Panc1 (cell line): ENCODE data around the gene NKX1-2.

Source experiments
- POLR2AphosphoS5 ChIP-seq: IDR thresholded peaks from 2 replicates; pipeline ENCODE4 v1.6.1; 2012; ENCODE audit warnings: mild to moderate bottlenecking, low read depth, low read length, moderate library complexity
- SIN3A ChIP-seq: IDR thresholded peaks from 2 replicates; pipeline ENCODE4 v1.6.1; 2012; ENCODE audit warnings: low read depth, mild to moderate bottlenecking, low read length, moderate library complexity, borderline replicate concordance; ENCODE audit not compliant: insufficient read depth
- TF ChIP-seq, protein P1 (sequence below): fragments of 450-650 bp; IDR thresholded peaks from 2 replicates; pipeline ENCODE4 v1.5.1; 2017; ENCODE audit warnings: mild to moderate bottlenecking
- TF ChIP-seq, protein P2 (sequence below), 2 experiments: IDR thresholded peaks; 2 replicates each; pipeline ENCODE4 v1.6.1; 2011 to 2012; ENCODE audit warnings: low read depth in 2 of 2, control low read depth in 1 of 2, low read length in 1 of 2, mild to moderate bottlenecking in 1 of 2, moderate library complexity in 1 of 2; ENCODE audit not compliant: insufficient read depth in 1 of 2

DNA sequence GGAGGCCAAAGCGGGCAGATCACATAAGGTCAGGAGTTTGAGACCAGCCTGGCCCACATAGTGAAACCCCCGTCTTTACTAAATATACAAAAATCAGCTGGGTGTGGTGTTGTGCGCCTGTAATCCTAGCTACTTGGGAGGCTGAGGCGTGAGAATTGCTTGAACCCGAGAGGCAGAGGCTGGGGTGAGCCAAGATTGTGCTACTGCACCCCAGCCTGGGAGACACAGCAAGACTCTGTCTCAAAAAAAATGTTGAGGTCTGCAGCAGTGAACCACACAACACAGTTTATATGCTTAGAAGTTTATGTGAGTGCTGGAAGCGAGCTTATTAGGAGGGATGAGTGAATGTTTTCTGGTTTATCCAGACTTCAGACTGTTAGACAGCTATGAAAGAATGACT is 22.2 kb upstream of the NKX1-2 start:
- TF ChIP-seq, protein P1, sequence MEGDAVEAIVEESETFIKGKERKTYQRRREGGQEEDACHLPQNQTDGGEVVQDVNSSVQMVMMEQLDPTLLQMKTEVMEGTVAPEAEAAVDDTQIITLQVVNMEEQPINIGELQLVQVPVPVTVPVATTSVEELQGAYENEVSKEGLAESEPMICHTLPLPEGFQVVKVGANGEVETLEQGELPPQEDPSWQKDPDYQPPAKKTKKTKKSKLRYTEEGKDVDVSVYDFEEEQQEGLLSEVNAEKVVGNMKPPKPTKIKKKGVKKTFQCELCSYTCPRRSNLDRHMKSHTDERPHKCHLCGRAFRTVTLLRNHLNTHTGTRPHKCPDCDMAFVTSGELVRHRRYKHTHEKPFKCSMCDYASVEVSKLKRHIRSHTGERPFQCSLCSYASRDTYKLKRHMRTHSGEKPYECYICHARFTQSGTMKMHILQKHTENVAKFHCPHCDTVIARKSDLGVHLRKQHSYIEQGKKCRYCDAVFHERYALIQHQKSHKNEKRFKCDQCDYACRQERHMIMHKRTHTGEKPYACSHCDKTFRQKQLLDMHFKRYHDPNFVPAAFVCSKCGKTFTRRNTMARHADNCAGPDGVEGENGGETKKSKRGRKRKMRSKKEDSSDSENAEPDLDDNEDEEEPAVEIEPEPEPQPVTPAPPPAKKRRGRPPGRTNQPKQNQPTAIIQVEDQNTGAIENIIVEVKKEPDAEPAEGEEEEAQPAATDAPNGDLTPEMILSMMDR = no peak
- TF ChIP-seq POLR2AphosphoS5 = no peak
- no peak for TF ChIP-seq SIN3A
- TF ChIP-seq, protein P2, sequence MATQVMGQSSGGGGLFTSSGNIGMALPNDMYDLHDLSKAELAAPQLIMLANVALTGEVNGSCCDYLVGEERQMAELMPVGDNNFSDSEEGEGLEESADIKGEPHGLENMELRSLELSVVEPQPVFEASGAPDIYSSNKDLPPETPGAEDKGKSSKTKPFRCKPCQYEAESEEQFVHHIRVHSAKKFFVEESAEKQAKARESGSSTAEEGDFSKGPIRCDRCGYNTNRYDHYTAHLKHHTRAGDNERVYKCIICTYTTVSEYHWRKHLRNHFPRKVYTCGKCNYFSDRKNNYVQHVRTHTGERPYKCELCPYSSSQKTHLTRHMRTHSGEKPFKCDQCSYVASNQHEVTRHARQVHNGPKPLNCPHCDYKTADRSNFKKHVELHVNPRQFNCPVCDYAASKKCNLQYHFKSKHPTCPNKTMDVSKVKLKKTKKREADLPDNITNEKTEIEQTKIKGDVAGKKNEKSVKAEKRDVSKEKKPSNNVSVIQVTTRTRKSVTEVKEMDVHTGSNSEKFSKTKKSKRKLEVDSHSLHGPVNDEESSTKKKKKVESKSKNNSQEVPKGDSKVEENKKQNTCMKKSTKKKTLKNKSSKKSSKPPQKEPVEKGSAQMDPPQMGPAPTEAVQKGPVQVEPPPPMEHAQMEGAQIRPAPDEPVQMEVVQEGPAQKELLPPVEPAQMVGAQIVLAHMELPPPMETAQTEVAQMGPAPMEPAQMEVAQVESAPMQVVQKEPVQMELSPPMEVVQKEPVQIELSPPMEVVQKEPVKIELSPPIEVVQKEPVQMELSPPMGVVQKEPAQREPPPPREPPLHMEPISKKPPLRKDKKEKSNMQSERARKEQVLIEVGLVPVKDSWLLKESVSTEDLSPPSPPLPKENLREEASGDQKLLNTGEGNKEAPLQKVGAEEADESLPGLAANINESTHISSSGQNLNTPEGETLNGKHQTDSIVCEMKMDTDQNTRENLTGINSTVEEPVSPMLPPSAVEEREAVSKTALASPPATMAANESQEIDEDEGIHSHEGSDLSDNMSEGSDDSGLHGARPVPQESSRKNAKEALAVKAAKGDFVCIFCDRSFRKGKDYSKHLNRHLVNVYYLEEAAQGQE (IDR thresholded peaks at IDR 0.05; ENCODE audit: insufficient read depth in 1 of 2, low read depth in 2 of 2, low read length in 1 of 2) = no peak
